HG03354 (cell line): ENCODE measurements around the gene DYRK1B.

Source experiments
- ATAC-seq: cut with Tn5 transposase; IDR thresholded peaks from one replicate; pipeline ENCODE4 v1.9.1; 2021; ENCODE audit warnings: mild to moderate bottlenecking; ENCODE audit not compliant: unreplicated experiment, poor library complexity, severe bottlenecking

Gene DYRK1B

DNA sequence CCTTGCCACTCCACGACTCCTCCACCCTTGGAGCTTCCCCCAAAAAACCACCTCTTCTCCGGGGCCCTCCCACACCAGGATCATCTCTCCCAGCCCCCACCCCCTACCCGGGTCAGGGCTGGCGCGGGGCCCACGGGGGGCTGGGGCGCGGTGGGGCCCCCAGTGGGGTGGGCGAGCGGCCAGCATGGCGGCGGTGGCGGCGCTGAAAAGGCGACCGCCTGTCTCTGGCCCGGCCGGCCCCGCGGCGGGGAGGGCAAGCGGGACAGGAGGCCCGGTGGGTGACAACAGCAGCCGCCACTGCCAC lies 850 bp downstream of the DYRK1B start:
- ATAC-seq: no peak

DNA sequence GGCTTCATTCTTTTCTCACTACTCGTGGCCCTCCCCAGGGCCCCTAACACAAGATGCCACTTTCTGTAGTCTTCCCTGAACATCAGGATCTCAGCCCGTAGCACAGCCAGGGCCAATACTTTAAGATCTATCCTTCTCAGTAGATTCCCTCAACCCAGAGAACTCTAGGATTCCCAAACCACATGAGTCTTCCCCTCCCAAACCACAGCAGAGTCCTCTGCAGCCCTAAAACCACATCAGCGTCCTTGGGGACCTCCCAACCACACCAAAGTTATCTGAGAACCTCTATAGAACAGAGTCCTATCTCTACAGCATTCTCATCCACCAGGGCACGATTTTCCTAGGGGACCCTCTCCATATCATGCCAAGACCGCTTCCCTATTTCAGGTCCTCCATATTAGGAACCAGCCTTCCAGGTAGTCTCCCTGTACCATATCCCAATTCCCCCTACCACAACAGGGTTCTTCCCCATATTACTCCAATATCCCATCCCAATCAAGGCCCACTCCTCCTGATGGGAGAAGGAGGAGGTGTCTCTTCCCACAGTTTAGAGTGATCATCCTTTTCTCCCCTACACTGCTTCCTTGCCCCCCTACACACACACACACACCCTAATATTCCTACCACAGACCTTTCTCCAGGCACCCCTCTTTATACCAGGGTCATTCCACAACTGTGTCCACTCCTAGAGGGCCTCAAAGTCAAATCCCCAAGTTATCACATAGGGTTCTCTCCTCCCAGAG lies 1.4 kb downstream of the DYRK1B start:
- ATAC-seq: no peak

GRCh38 chr19:39831679-39832078 lies 2.3 kb downstream of the DYRK1B start:
- no peak for ATAC-seq

DNA sequence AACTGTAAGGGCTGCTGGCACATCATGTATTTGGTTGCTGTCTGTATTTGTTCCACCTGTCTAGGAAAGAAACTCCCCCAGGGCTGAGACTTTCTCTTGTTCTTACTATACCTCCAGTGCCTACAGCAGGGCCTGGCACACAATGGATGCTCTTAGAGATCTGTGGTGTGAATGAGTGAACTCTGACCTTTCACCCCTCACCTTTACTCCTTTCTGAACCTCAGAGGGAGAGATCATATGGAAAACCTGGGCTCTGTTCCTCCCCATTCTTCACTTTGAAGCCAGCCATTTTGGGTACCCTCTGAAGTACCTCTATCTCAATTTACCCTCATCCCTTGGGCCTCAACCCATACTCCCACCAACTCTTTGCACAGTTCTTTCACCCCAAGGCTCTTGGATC lies 3.1 kb downstream of the DYRK1B start:
- ATAC-seq: no peak

- ATAC-seq: no peak
Measured at GRCh38 chr19:39830406-39830805, 3.6 kb downstream of the DYRK1B start.

DNA sequence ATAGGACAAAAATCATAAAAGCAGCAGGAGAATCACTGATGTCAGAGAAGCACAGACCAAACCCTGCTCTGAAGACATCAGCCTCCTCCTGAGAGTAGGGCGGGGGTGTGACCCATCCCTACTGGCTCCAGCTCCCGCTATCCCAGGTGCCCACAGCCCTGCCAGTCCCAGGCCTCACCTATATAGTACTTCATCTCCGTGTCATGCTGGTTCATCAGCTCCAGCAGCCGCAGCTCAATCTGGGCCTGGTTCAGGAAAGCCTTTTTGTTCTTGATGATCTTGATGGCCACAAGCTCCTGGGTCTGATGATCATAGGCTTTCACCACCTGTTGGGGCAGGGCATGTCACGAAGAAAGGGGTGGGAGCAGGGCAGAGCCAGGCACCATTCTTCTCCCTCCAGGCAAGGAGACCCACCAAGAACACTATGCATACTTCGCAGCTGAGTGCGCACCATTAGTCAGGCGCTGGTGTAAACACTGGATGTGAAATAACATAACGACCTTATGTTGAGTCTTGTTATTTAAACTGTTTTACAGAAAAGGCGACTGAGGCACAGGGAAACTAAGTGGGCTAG lies 4.2 kb downstream of the DYRK1B start:
- ATAC-seq: no peak

- no peak for ATAC-seq
Measured at GRCh38 chr19:39828654-39829032, 5.3 kb downstream of the DYRK1B start.

- ATAC-seq: no peak
Measured at GRCh38 chr19:39828015-39828653, 5.8 kb downstream of the DYRK1B start.

DNA sequence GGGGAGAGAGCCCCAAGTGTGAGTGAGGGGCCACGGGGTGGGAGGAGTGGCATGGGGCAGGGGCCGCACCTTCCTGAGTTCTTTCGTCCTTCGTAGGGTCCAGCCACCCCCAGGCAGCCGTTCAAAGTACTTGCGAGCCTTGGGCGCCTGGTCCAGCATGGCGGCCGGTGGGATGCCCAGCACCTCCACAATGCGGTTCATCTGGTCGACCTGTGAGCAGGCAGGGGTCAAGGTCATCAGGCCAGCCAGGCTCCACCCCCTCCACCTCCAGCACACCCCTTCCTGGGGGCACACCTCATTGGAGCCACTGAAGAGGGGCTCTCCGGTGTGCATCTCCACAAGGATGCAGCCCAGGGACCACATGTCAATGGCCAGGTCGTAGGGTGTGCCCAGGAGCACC lies 6.7 kb downstream of the DYRK1B start:
- ATAC-seq: no peak

DNA sequence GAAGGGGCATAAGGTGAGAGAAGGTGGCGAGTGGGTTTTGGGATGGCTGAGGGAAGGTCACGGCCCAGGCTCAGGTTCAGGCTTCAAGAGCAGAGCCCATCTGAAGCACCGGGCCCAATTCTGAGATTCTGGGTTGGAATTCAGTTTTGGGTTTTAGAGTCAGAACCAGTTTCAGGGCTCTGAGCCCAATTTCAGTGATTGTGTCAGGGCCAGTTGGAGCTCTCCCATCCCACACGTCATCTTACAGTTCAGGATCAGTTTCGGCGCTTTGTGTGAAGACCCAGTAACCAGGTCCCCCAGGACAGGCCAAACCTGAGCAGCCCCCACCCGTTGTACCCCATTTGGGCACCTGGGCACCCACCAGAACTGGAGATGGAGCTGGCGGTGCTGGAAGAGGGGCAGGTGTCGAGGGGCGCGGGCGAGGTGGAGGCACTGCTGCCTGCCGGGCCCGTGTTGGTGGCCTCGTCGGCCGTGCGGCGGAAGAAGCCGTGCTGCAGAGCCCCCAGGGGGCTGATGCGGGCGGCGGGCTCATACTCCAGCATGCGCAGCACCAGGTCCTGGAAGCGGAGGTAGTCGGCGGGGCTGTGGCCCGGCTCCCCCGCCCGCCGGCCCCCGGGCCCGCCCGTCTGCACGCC lies 7.5 kb downstream of the DYRK1B start:
- ATAC-seq: no peak

- ATAC-seq: no peak
Measured at GRCh38 chr19:39825531-39826076, 8.4 kb downstream of the DYRK1B start.

DNA sequence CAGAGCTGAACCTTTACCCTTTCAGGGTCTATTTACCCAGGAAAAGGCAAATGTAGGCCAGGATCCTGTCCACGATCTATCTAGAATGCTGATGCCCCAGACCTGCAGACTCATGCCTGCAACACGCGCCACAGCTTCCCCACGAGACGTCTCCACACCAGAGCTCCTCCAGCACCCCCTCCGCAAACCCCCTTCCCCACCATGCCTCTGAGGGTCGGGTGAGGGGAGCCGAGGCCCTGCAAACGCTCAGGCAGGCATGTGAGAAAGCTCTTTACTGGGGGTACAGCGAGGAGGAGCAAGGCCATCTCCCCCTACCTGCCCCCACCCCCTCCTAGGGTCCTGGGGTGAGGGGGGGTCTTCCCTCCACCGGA lies 8.9 kb downstream of the DYRK1B start:
- ATAC-seq: no peak

DNA sequence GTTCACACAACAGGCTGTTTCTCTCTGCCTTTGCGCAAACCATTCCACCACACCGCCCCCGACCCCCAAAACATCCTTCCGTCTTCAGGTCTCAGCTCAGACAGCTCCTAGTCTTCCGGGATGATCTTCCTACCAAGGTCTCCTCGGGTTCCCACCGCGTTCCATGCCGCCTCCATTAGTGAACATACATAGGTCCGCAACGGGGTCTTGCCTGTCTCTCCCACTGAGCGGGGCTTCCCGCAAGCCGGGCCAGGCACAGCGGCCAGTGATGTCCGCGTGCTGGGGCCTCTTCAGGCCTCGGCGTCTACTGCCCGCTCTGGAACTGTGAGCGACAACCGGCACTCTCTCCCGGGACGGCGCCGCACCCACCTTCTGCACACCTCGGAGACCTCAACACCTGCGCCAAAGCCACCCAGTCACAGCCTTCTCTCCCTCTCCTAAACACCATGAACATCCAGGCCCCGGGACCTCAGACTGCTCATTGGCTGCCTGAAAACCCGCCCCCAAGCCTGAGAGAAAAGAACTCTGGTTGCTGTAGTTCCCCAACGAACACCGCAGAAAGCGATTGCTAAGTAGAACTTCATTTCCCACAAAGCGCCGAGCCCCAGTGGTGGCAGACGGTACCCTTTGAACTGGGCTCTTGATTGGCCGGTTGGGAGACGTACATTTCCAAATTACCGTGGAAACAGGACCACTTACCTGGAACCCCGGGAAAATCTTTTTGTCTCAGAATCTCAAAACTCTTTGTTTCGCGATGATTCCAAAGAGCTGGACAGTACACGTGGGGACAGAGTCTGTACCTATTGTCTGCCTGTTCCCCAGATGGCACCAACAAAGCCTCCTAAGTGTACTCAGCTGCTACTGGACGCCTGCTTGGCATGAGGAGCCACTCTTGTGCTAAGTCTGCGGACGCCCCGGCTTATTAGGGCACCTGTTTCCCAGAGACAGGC lies 9.5 kb downstream of the DYRK1B start:
- ATAC-seq: peak; percentile 90

GRCh38 chr19:39823686-39824085 lies 10.3 kb downstream of the DYRK1B start:
- no peak for ATAC-seq

DNA sequence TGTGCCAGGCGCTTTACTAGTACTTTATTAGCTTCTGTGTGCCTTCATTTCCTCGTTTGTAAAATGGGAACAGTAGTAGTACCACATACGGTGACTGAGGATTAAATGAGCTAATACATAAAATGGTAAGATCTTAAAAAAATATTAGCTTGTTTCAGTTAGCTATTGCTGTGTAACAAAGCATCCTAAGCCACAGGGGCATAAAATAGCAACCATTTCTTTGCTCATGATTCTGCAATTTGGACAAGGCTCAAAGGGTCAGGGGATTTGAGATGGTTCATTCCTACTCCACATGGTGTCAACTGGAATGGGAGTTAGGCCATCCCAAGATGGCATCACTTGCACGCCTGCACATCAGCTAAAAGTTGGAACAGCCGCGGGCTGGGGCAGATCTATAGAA lies 13.3 kb downstream of the DYRK1B start:
- no peak for ATAC-seq

- no peak for ATAC-seq
Measured at GRCh38 chr19:39819786-39820185, 14.2 kb downstream of the DYRK1B start.

GRCh38 chr19:39818626-39819097 lies 15.3 kb downstream of the DYRK1B start:
- no peak for ATAC-seq

DNA sequence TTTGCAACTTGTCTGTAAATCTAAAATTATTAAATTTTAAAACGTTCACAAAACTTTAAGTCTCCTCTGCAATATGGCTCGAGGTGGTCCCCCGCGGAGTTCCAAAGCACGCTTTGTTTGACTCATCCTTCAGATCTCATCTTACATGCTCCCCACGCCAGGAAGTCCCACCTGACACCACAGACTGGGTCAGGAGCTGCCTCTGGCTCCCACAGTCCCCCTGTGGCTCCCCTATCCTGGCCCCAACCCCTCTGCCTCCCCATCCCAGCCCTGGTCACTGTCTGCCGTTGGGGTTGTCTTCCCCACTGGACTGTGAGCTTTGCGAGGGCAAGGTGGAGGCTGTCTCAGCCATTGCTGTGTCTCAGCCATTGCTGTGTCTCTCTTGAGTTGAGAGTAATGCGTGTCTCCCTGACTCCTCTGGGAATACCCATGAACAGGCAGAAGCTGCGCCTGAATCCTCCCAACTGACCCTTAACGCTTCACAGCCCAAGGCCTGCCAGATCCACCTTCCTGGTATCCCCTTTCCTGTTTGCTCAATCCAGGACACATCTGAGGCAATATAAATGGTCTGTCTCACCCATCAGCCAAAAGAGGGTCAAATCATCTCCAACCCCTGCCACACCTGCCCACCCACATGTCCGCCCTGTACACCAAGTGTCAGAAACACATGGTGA lies 15.9 kb downstream of the DYRK1B start:
- ATAC-seq: no peak
